Sciatic nerve (tissue), 2 donors: ENCODE measurements around the gene HNRNPR. TPM values are rescaled to one million over a fixed set of nuclear protein-coding genes. Genes with fewer than 3 reads are reported as not detected.
"Not testable (repeated sequence)": the region's sequence is repeated elsewhere in the genome, so short reads cannot be mapped to it uniquely, and the experiment has no call there.

Experiments used
- ATAC-seq: fragments of 200-7000 bp; cut with Tn5 transposase; one replicate; pipeline ENCODE4 v1.9.1; 2020; ENCODE audit warnings: mild to moderate bottlenecking, moderate library complexity
- DNase-seq: peaks from one replicate; pipeline ENCODE4 v3.0.0-alpha.2; 2020; ENCODE audit warnings: low spot score
- intact Hi-C: fragments of 100-400 bp; cut with DNase I; formaldehyde crosslinking; loops from one replicate; pipeline ENCODE4 v1.14.2; 2022
- total RNA-seq: library from RNA; stranded (reverse); fragmentation: NEBNext Ultra II Directional; extraction: Animal tissue kit (Norgen Biotek cat#: 25700); gene quantifications from one replicate; pipeline ENCODE4 v1.2.1, GENCODE V29; 2021
- donor health status: DM: no; HTN: no; CAD: no.
- donor health status: DM: no; HTN: no; CAD: no.

HNRNPR gene
- 133 TPM for total RNA-seq

DNA sequence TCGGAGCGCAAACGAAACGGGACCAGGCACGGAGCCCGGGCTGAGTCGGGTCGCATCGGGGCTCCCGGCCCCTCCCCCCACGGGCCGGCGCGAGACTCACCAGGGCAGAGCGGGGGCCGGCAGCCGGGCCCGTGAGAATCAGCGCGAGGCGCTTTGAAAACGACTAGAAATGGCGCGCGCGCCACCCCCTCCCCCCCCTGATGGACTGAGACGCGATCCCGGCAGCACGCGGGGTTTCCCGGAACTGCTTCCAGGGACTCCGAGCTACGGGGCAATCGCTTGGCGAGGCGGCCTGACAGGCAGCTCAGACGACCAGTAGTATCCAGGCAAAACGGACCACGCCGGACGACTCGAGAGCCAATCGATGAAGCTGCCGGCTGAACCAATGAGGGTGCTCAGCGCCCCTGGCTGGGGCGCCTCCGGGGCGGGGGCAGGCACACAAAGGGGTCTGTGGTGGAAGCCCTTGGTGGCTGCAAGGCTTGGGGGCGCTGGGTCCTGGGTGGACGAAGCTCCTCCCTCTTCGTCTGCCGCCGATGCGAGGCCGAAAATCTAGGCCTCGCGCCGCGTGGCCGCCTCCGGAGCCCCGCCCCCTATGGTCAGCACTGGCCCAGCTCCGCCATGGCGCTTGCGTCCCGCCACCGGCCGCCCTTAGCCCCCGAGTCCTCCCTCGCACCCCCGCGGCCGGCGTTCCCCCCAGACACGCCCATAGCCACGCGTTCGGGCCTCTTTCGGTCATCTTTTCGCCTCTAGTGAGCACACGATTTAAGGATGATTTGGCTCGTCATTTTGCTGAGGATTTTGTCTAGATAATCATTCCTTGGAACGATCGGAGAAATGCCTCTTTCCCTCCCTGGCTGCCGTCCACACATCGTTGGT, at the start of gene HNRNPR:
Gene HNRNPR, minus strand, starts transcription at position 174 of the 876 bp plus-strand sequence. CDS start 3,276 bp downstream, outside the sequence.
- ATAC-seq (peak; percentile 99), DNase-seq (peak; percentile 100)
- intact Hi-C loops, result no loop called here

- ATAC-seq, result peak; percentile 81
- no peak for DNase-seq
- intact Hi-C loops, result no loop called here
These were observed 49.6 kb upstream of the HNRNPR start for GRCh38 chr1:23393706-23394105.

DNA sequence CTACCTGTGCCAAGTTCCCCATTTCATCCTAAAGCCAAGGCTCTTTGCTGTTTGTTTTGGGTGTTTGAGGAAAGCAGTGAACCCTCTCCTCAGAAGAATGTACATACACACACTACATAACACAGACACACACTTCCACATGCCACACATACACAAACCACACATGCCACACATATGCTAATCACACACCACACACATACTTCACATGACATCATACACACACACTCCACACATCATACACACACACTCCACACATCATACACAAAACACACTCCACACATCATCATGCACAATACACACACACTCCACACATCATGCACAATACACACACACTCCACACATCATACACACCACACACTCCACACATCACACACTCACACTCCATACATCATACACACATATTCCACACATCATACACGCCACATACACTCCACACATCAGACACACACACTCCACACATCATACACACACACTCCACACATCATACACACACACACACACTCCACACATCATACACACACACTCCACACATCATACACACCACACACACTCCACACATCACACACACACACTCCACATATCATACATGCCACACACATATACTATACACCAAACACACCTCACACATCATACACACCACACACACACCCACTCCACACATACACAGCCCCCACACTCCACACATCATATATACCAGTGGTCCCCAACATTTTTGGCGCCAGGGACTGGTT, 48.2 kb upstream of the HNRNPR start:
- no peak for DNase-seq
- intact Hi-C loops, result no loop called here
- no peak for ATAC-seq

DNA sequence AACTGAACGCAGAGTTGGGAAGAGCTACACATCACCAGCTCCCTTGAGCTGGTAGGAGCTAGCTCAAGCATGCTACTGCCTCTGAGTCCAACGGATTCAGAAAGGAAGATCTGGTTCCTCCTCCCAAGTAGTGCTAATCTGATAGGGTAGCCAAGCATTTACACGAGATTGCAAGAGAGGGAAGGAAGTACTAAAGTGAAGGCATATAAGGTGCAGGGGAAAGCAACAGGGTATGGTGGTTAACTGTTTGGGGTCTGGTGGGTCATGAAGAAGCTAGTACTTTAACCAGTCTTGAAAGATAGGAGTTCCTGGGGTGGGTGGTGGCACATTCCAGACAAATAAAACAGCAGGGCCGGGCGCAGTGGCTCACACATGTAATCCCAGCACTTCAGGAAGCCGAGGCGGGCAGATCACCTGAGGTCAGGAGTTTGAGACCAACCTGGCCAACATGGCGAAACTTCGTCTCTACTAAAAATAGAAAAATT, 45.8 kb upstream of the HNRNPR start:
- intact Hi-C loops, result no loop called here
- ATAC-seq, result no peak
- DNase-seq, result no peak

- ATAC-seq (no peak), DNase-seq (no peak)
- intact Hi-C loops, result no loop called here
These were observed 43.4 kb upstream of the HNRNPR start for GRCh38 chr1:23387494-23387893.

DNA sequence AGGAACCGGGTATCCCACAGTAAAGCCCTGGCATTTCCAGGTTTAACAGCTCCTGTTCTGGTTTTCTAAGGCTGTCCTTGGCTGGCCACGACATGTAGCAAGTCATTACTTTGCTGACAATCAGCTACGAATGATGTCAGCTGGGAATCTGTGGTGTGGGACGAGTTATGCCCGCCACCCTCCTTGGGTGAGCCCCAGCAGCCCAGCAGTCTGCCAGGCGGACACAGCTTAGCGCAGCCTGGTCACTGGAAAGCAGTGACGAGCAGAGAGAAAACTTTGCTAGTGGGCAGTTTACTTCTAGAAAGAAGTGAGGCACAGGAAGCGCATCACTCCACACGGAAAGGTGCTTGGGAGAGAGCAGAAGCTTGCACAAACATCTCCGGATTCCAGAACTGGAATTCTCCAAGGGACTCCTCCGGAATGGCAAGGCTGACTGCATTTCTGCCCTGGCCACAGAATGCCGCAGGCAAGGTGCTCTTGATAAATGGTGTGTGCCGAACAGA, 41.1 kb upstream of the HNRNPR start:
- no peak for DNase-seq
- no peak for ATAC-seq
- intact Hi-C loops, result no loop called here

- DNase-seq (peak; percentile 46), ATAC-seq (no peak)
- intact Hi-C loops, result no loop called here
These were observed 40.4 kb upstream of the HNRNPR start for GRCh38 chr1:23384312-23385058.

DNA sequence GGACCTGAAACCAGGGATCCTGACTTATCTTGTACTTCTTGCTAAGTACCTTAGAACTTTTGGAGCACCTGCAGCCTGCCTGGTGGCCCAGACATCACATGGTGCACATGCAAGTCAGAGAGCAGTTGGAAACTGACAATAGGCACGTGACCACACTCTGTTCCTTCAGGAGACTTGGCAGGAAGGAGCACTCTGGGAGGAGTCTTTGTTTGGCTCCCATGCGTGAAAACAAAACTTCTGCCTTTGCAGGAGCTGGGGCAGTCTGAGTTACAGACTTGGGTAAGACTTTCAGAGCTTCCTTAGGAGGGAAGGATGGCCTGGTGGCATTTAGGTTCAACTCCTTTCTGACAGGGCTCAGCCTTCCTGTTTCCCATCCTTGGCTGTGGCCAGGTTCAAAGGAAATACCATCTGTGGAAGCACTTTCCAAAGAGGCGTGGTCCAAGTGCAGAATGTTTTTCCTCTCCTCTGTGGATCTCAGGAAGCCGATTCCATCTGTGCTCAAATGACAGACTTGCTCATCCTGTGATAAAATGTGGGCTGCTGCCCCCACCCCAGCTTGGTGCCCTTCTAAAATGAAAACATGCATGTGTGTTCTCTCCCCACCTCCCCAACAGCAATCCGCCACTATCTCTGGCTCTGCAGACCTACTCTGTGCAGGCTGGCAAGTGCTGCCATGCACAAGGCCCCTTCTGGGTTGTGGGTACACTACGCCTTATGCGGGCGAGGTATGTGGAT, 39.7 kb upstream of the HNRNPR start:
- DNase-seq (peak; percentile 49), ATAC-seq (peak; percentile 44)
- intact Hi-C loops, result no loop called here

GRCh38 chr1:23381233-23381885, 37.3 kb upstream of the HNRNPR start:
- no peak for DNase-seq
- no peak for ATAC-seq
- intact Hi-C loops, result no loop called here

DNA sequence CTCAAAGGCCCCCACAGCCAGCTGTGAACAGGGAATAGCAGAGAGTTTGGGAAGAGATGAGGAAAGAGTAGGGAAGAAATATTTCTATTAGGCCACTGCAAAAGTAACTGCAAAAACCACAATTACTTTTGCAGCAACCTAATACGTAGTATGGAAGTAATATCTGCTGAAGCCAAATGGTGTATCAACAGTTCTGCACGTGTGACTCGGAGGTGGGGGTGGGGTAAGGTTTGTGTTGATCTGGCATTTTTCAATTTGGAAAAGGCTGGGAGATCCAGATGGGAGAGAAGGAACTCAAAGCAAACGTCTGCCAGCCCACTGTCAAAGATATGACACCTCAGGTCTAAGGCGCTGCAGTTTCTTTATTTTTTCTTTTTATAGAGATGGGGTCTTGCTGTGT, 36.6 kb upstream of the HNRNPR start:
- DNase-seq, result no peak
- intact Hi-C loops, result no loop called here
- no peak for ATAC-seq

DNA sequence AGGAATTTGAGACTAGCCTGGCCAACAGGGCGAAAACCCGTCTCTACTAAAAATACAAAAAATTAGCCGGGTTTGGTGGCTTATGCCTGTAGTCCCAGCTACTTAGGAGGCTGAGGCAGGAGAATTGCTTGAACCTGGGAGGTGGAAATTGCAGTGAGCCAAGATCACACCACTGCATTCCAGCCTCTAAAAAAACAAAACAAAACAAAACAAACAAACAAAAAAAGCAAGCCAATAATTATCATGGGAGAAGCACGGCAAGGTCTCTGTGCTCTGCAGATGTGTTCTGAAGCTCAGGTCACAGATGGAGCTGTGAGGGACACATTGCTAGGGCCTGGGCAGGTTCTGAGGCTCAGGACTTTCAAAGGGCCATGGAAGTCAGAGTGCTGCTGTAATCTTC, 36.2 kb upstream of the HNRNPR start:
- intact Hi-C loops, DNase-seq, ATAC-seq: not testable (repeated sequence)

- intact Hi-C loops, result no loop called here
- ATAC-seq (peak; percentile 74), DNase-seq (peak; percentile 64)
These were observed 33.1 kb upstream of the HNRNPR start for GRCh38 chr1:23376890-23377811.

DNA sequence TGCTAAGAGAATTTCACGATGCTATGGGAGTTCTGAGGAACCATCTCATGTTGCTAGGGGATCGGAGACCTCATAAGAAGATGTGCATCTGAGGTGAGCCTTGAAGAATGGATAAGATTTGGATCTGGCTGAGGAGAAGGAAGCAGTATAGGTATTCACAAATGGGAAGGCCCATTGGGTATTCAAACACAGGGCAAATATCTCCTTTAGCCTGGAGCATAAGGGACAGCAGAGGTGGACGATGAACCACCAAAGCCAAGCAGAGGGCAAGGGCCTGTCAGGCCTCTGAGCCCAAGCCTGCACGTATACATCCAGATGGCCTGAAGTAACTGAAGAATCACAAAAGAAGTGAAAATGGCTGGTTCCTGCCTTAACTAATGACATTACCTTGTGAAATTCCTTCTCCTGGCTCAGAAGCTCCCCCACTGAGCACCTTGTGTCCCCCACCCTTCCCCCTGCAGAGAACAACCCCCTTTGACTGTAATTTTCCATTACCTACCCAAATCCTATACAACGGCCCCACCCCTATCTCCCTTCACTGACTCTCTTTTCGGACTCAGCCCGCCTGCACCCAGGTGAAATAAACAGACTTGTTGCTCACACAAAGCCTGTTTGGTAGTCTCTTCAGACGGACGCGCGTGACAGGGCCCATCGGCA, 30.1 kb upstream of the HNRNPR start:
- DNase-seq, result peak; percentile 42
- ATAC-seq, intact Hi-C loops: not testable (repeated sequence)

- intact Hi-C loops, result no loop called here
- DNase-seq (no peak), ATAC-seq (no peak)
These were observed 28.1 kb upstream of the HNRNPR start for GRCh38 chr1:23371987-23372880.

- ATAC-seq (no peak), DNase-seq (no peak)
- intact Hi-C loops, result no loop called here
These were observed 26.9 kb upstream of the HNRNPR start for GRCh38 chr1:23370709-23371584.
